Right cardiac atrium (tissue), 5 donors: Measurements from ENCODE around the gene CHRNB4. TPM values are rescaled to one million over a fixed set of nuclear protein-coding genes. Genes with fewer than 3 reads are reported as not detected.
A peak's percentile ranks its signal among the peaks of the same experiment; 100 is the strongest.
"Not testable (repeated sequence)": the region's sequence is repeated elsewhere in the genome, so short reads cannot be mapped to it uniquely, and the experiment has no call there.

ENCODE experiments used
- ATAC-seq, 2 donors: fragments of 200-7000 bp; cut with Tn5 transposase; one replicate each; pipeline versions ENCODE4 v1.8.0 to v1.9.1; 2020; ENCODE audit warnings: moderate library complexity in 2 of 2, mild to moderate bottlenecking in 1 of 2
- DNase-seq, 3 donors: peaks; one replicate each; pipeline ENCODE4 v3.0.0-alpha.2; 2020
- H3K27ac ChIP-seq: one replicate; pipeline ENCODE4 v1.5.1; 2013; ENCODE audit warnings: mild to moderate bottlenecking, low read length, control low read depth, moderate library complexity
- H3K27me3 ChIP-seq: one replicate; pipeline ENCODE4 v1.6.1; 2013; ENCODE audit not compliant: control insufficient read depth, insufficient read depth
- H3K4me1 ChIP-seq: one replicate; pipeline ENCODE4 v1.6.1; 2013; ENCODE audit warnings: low read length; ENCODE audit not compliant: control insufficient read depth, insufficient read depth
- H3K4me3 ChIP-seq: one replicate; pipeline ENCODE4 v1.5.1; 2013; ENCODE audit warnings: low read length, control low read depth
- H3K9me3 ChIP-seq: one replicate; pipeline ENCODE4 v1.6.1; 2013; ENCODE audit warnings: low read length; ENCODE audit not compliant: control insufficient read depth
- WGBS: extraction: QIAGEN DNeasy Blood & Tissue Kit; methylation state at CpG from one replicate; pipeline ENCODE4 v1.1.7; 2013; 5-methylcytosine and 5-hydroxymethylcytosine counted together
- intact Hi-C, 4 donors: fragments of 100-400 bp; cut with DNase I; formaldehyde crosslinking; loops; one replicate each; pipeline versions ENCODE4 v1.11.0 to v1.14.0; 2022 to 2023
- long read RNA-seq, 4 donors: library from polyadenylated mRNA; unstranded; transcript quantifications; one replicate each; pipeline ENCODE4 v2.0.0, GENCODE V29; 2020 to 2021
- polyA plus RNA-seq: library from polyadenylated mRNA; stranded (reverse); fragments of 200-250 nt; gene quantifications from one replicate; pipeline ENCODE4 v1.2.3, GENCODE V29; 2013
- total RNA-seq, 4 donors: library from RNA; stranded (reverse); fragmentation: NEBNext Ultra II Directional; extraction: Animal tissue kit (Norgen Biotek cat#: 25700); gene quantifications; one replicate each; pipeline ENCODE4 v1.2.1, GENCODE V29; 2021
- donor health status: healthy with polysubstance abuse.
- donor health status: DM: no; HTN: yes; CAD: no.
- donor health status: DM: no; HTN: no; CAD: no.
- donor health status: DM: no; HTN: yes; CAD: no; lungs with severe emphysema.
- donor health status: DM: yes; HTN: yes; CAD: no.

CHRNB4 gene, protein sequence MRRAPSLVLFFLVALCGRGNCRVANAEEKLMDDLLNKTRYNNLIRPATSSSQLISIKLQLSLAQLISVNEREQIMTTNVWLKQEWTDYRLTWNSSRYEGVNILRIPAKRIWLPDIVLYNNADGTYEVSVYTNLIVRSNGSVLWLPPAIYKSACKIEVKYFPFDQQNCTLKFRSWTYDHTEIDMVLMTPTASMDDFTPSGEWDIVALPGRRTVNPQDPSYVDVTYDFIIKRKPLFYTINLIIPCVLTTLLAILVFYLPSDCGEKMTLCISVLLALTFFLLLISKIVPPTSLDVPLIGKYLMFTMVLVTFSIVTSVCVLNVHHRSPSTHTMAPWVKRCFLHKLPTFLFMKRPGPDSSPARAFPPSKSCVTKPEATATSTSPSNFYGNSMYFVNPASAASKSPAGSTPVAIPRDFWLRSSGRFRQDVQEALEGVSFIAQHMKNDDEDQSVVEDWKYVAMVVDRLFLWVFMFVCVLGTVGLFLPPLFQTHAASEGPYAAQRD
- total RNA-seq (not detected), polyA plus RNA-seq (not detected)
- long read RNA-seq, donor 1: 0 reads
- long read RNA-seq, donor 2: 0 reads
- long read RNA-seq, donor 3: 0 reads
- long read RNA-seq, donor 4: 0 reads

- H3K9me3 ChIP-seq: no peaks in the 10 kb centered on the region
Observed at GRCh38 chr15:78641102-78641748, at the start of gene CHRNB4. Gene CHRNB4, minus strand, starts transcription at chr15:78641210. Its CDS starts 77 bp downstream, at chr15:78641133.

GRCh38 chr15:78689626-78690025, 48.6 kb upstream of the CHRNB4 start:
- no peak for ATAC-seq
- Histone ChIP-seq H3K27ac (no peak overlapping the region), H3K4me1 (peaks cover 3% of the 10 kb centered on the region), H3K9me3 (no peaks in the 10 kb centered on the region), H3K4me3 (no peak overlapping the region), H3K27me3 (no peaks in the 10 kb centered on the region)
- intact Hi-C loops: no loop called here
- no peak for DNase-seq

More at GRCh38 chr15:78641102-78641748, at the start of gene CHRNB4:
- DNase-seq (peak in 1 of 3 donors; percentile 58), ATAC-seq (peak; percentile 52 to 61)
- no peaks in the 10 kb centered on the region for H3K4me1 ChIP-seq
- H3K27ac ChIP-seq: no peak within 1 kb of the TSS
- no peaks in the 10 kb centered on the region for H3K27me3 ChIP-seq
- intact Hi-C loops: loop anchor here in 1 of 4 donors (5.0 kb wide), 1 partner anchor 66 kb away; no protein-coding TSS in a partner anchor
- 9% methylated on average over 47 of the region's 47 CpGs for WGBS
- peak within 1 kb of the TSS; percentile 18 for H3K4me3 ChIP-seq

GRCh38 chr15:78685925-78686324, 44.9 kb upstream of the CHRNB4 start:
- no peaks in the 10 kb centered on the region for H3K27me3 ChIP-seq
- H3K27ac ChIP-seq: no peak overlapping the region
- DNase-seq (no peak), ATAC-seq (no peak)
- 82% methylated on average over 8 of the region's 8 CpGs for WGBS
- H3K4me3 ChIP-seq: no peak overlapping the region
- peaks cover 3% of the 10 kb centered on the region for H3K4me1 ChIP-seq
- H3K9me3 ChIP-seq: no peaks in the 10 kb centered on the region
- intact Hi-C loops: no loop called here

DNA sequence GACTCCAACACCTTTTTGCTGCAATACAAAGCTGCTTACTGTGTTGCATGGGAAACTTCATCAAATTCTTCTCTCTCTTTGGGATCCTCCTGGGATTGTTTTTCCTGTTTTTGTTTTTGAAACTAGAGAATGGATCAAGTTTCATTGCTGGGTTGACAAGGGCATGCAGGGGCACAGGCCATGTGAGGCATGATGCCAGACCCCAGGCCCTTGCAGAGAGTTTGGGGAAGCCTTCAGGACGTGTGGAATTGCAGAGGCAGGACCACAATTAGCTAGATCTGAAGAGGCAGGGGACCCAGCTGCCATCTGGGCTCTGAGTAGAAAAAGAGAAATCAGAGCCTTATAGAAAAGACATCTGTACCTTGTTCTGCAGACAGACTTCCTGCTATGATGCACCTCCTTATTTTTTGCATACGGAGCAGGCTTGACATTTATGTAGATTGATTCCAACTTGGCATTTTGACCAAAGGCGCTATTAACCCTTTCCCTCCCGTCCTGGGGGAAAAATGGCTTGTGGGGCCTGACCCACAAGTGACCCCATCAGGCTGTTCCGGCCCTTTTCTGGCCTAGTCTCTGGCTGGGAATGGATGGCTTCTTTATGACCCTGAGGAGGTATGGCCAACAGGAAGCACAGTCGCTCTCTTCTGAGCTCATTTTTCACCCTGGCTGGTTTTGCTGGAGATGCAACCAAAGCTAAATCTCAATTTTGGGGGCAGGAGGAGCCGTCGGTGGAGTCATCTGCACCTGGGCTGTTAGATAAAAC, 44.3 kb upstream of the CHRNB4 start:
- Histone ChIP-seq H3K4me1 (peaks cover 3% of the 10 kb centered on the region), H3K4me3 (no peak overlapping the region), H3K9me3 (no peaks in the 10 kb centered on the region), H3K27ac (no peak overlapping the region), H3K27me3 (no peaks in the 10 kb centered on the region)
- intact Hi-C loops: no loop called here
- DNase-seq: no peak
- 19% methylated on average over 8 of the region's 8 CpGs for WGBS
- ATAC-seq: no peak

GRCh38 chr15:78684657-78685056, 43.6 kb upstream of the CHRNB4 start:
- Histone ChIP-seq H3K4me1 (peaks cover 3% of the 10 kb centered on the region), H3K4me3 (no peak overlapping the region), H3K27me3 (no peaks in the 10 kb centered on the region), H3K27ac (no peak overlapping the region), H3K9me3 (no peaks in the 10 kb centered on the region)
- WGBS: 91% methylated on average over 2 of the region's 2 CpGs
- intact Hi-C loops: no loop called here
- ATAC-seq (no peak), DNase-seq (no peak)

DNA sequence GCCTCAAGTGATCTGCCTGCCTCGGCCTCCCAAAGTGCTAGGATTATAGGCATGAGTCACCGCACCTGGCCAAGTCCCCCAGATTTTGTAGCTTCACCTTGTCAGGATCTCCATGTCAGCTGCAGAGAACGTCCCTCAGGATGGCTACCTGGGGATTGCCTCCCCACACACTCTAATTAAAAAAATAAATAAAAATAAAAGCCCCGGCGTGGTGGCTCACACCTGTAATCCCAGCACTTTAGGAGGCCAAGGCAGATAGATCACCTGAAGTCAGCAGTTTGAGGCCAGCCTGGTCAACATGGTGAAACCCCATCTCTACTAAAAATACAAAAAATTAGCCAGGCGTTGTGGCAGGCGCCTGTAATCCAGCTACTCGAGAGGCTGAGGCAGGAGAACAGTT, 42.6 kb upstream of the CHRNB4 start:
- DNase-seq, H3K27ac ChIP-seq, H3K9me3 ChIP-seq, H3K27me3 ChIP-seq, H3K4me3 ChIP-seq, intact Hi-C loops, ATAC-seq, H3K4me1 ChIP-seq: not testable (repeated sequence)
- WGBS: 94% methylated on average over 8 of the region's 8 CpGs

DNA sequence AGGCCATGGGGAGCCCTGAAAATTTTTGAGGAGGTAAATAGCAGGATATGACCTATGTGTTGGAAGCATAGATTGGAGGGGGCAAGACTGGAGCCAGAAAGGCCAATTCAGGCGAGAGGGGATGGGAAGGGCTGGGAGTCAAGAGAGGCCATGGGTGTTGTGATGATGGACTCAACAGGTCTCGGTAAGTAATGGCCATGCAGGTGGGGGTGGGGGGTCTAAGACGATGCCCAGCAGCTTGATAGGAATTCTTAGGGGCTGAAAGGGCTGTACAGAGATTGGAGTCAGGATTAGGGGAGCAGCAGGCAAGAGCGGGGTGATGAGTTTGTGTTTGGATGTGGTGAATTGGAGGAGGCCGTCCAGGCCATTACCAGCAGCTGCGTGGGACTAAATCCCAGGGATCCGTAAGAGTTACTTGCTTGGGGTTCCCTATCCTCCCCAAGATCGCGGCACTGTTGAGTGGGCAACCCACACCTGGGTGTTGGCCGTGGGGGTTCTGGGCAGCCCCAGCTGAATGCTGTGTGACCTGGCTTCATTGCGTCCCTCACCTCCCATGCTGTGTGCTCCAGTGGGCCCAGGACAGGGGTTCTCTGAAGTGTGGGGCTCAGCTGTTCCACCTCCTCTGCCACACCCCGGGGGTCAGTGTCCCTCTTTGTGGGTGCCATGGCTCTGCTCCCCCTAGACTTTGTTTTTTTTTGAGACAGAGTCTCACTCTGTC, 41.8 kb upstream of the CHRNB4 start:
- WGBS: 96% methylated on average over 12 of the region's 12 CpGs
- Histone ChIP-seq H3K27me3 (no peaks in the 10 kb centered on the region), H3K4me3 (no peak overlapping the region), H3K4me1 (peaks cover 3% of the 10 kb centered on the region), H3K27ac (no peak overlapping the region), H3K9me3 (no peaks in the 10 kb centered on the region)
- DNase-seq: no peak
- no peak for ATAC-seq
- intact Hi-C loops: no loop called here

DNA sequence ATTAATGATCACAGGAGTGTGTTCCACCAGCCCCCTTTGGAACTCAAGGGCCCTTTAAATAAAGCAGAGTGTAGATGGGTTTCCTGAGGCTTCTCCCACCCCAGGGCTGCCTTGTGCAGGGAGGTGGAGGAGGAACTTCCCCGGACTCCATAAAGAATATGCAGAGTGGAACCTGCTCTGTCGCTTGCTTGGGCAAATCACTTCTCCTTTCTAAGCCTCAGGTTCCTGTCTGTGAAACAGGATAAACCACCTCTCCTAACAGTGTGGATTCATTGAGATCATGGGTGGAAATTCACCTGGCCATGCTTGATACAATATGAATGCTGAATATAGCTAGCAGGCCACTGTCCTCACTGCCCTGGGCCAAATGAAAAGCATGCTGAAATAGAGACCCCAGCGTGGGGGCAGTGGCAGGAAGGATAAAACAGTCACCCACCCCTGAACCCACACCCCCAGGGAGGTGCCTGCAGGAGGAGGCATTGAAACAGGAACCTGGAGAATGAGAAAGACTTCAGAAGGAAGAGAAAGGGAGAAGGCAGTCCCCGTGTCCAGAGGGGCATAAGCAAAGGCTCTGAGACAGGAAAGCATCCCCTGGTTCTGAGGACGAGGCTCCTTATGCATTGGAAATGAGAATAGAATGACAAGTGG, 41.1 kb upstream of the CHRNB4 start:
- WGBS: 74% methylated on average over 5 of the region's 5 CpGs
- H3K4me3 ChIP-seq: no peak overlapping the region
- ATAC-seq: no peak
- H3K27me3 ChIP-seq: no peaks in the 10 kb centered on the region
- DNase-seq: no peak
- H3K9me3 ChIP-seq: no peaks in the 10 kb centered on the region
- intact Hi-C loops: no loop called here
- H3K27ac ChIP-seq: no peak overlapping the region
- H3K4me1 ChIP-seq: peaks cover 3% of the 10 kb centered on the region

DNA sequence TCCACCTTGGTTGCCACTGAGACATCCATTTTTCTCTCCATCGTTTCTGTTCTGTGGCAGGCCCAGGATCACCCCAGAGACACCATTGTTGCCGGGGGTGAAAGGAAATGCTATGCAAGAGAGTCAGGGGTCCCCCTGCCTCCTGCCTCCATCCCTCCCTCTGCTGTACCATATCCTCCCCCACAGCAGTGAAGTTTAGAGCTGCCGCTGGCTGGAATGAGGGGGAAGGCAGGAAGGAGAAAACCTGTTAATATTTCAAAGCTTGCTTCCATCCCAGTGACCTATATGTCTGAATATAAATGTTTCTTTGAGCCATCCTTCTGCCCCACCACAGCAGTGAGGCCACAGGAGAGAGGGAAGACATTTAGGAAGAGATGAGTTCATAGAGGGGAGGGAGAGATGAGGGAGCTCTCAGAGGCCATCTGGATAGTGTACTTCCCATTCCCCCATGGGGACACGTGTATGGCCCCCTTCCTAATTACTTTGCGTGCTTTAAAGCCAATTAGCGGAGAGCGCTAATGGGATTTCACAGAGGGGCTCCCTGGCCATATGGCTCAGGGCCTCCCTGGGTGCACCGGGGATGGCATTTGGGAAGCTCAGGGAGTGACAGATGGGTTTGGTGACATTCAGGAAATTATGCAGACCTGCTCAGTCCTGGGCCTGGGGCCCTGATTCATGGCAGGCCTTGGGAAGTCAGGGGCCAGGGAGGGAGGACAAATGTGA, 40.4 kb upstream of the CHRNB4 start:
- 66% methylated on average over 8 of the region's 8 CpGs for WGBS

More for the DNA sequence above, 40.4 kb upstream of the CHRNB4 start:
- no peak for ATAC-seq
- Histone ChIP-seq H3K4me1 (peaks cover 3% of the 10 kb centered on the region), H3K27me3 (no peaks in the 10 kb centered on the region), H3K27ac (no peak overlapping the region), H3K4me3 (no peak overlapping the region), H3K9me3 (no peaks in the 10 kb centered on the region)
- intact Hi-C loops: no loop called here
- no peak for DNase-seq
